ENCODE results near the gene TBC1D20.

DNA sequence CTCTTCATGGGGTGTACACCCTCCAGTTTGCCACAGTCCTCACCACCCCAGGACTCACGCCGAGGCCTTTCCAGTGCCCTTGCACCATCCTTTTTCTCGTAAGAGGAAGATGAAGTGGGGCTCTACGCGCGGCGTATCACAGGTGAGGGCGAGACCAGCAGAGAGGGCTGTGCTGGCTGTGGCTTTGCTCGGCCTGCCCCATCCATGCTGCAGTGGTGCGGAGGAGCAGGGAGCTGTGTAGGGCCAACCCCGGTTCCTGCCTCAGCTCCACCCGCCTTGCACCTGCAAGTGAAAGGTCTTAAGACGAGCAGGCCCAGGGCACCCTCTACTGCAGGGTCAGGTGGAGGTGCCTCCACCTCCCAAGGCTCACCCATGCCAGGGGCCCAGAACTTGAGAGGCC is 30.1 kb downstream of the TBC1D20 start:
- TF ChIP-seq POLR2AphosphoS5 (IDR thresholded peaks at IDR 0.05) (no peak), CTCF (IDR thresholded peaks at IDR 0.05) (no peak), POLR2A (IDR thresholded peaks at IDR 0.05) (no peak)
